Neural crest cell (in vitro differentiated cells): Measurements from ENCODE around the gene ALOX15B. TPM values are rescaled to one million over a fixed set of nuclear protein-coding genes. Genes with fewer than 3 reads are reported as not detected.
"Not testable (repeated sequence)": the region's sequence is repeated elsewhere in the genome, so short reads cannot be mapped to it uniquely, and the experiment has no call there.

Source experiments
- DNase-seq: peaks from one replicate; pipeline ENCODE4 v3.0.0; 2021; ENCODE audit warnings: low read depth, mixed read lengths, low spot score
- H3K27ac Mint-ChIP-seq: one replicate; pipeline ENCODE4 v1.8.0; 2021; ENCODE audit warnings: mild to moderate bottlenecking, mixed read lengths; ENCODE audit not compliant: unreplicated experiment
- H3K27me3 Mint-ChIP-seq: 2 replicates; pipeline ENCODE4 v1.8.0; 2021; ENCODE audit warnings: low read depth, mild to moderate bottlenecking, mixed read lengths
- H3K36me3 Mint-ChIP-seq: 2 replicates; pipeline ENCODE4 v1.8.0; 2021; ENCODE audit warnings: low read depth, mild to moderate bottlenecking, mixed read lengths
- H3K4me1 Mint-ChIP-seq: 2 replicates; pipeline ENCODE4 v1.8.0; 2021; ENCODE audit warnings: mixed read lengths
- H3K4me3 Mint-ChIP-seq: one replicate; pipeline ENCODE4 v1.8.0; 2021; ENCODE audit warnings: mild to moderate bottlenecking, mixed read lengths
- H3K9me3 Mint-ChIP-seq: 2 replicates; pipeline ENCODE4 v1.8.0; 2021; ENCODE audit warnings: mixed read lengths
- total RNA-seq: library from RNA; stranded (reverse); gene quantifications from 2 replicates; pipeline ENCODE4 v1.2.1, GENCODE V29; 2021
- TF ChIP-seq, protein P1 (sequence below): fragments of 200-600 bp; sonication (generic); conservative IDR thresholded peaks from 2 replicates; pipeline ENCODE4 v1.5.0; 2021; ENCODE audit warnings: antibody characterized with exemption, mild to moderate bottlenecking

The ALOX15B gene
- total RNA-seq, 1 donor from 2014 or later, result not detected

DNA sequence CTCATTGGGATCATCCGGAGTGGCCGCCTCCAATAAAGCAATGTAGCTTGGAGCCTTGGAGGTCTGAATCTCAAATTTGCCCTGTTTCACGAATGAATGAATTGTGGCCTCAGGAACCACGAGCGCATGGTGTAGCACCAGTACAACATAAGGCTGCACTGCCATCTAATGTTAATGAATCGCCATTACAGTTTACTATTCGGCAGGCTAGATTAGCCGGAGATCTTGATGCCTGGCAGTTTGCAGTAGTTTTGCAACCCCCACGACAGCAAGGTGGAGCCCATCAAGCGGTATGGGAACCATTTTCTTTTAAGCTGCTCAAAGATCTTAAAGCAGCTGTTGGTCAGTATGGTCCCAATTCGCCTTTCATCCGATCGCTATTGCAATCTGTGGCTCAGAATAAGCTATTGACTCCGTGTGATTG, 18.8 kb downstream of the ALOX15B start:
- H3K27ac Mint-ChIP-seq, result no peak overlapping the region
- no peaks in the 10 kb centered on the region for H3K36me3 Mint-ChIP-seq
- peaks cover 70% of the 10 kb centered on the region for H3K27me3 Mint-ChIP-seq
- peaks cover 7% of the 10 kb centered on the region for H3K4me1 Mint-ChIP-seq
- TF ChIP-seq, protein P1, sequence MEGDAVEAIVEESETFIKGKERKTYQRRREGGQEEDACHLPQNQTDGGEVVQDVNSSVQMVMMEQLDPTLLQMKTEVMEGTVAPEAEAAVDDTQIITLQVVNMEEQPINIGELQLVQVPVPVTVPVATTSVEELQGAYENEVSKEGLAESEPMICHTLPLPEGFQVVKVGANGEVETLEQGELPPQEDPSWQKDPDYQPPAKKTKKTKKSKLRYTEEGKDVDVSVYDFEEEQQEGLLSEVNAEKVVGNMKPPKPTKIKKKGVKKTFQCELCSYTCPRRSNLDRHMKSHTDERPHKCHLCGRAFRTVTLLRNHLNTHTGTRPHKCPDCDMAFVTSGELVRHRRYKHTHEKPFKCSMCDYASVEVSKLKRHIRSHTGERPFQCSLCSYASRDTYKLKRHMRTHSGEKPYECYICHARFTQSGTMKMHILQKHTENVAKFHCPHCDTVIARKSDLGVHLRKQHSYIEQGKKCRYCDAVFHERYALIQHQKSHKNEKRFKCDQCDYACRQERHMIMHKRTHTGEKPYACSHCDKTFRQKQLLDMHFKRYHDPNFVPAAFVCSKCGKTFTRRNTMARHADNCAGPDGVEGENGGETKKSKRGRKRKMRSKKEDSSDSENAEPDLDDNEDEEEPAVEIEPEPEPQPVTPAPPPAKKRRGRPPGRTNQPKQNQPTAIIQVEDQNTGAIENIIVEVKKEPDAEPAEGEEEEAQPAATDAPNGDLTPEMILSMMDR, result peak; percentile 81
- H3K9me3 Mint-ChIP-seq, result no peaks in the 10 kb centered on the region
- no peak overlapping the region for H3K4me3 Mint-ChIP-seq
- DNase-seq, result peak; percentile 46

DNA sequence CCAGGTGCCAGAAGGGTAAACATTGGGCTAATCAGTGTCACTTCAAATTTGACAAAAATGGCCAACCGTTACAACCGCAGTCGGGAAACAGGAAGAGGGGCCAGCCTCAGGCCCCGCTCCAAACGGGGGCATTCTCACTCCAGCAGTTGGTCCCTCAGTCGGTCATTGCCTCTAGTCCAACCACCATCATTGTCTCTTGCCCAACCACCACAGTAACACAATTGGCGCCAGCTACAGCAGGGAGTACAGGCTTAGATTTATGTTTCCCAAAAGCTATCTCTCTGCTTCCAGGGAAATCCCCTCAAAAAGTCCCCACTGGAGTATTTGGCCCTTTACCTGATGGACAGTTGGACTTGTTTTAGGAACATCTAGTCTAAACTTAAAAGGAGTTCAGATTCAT, 20.3 kb downstream of the ALOX15B start:
- no peak for DNase-seq
- H3K9me3 Mint-ChIP-seq, result no peaks in the 10 kb centered on the region
- no peak overlapping the region for H3K4me3 Mint-ChIP-seq
- no peak overlapping the region for H3K27ac Mint-ChIP-seq
- H3K4me1 Mint-ChIP-seq, result peaks cover 7% of the 10 kb centered on the region
- TF ChIP-seq, protein P1, result no peak
- no peaks in the 10 kb centered on the region for H3K36me3 Mint-ChIP-seq
- H3K27me3 Mint-ChIP-seq, result peaks cover 78% of the 10 kb centered on the region

DNA sequence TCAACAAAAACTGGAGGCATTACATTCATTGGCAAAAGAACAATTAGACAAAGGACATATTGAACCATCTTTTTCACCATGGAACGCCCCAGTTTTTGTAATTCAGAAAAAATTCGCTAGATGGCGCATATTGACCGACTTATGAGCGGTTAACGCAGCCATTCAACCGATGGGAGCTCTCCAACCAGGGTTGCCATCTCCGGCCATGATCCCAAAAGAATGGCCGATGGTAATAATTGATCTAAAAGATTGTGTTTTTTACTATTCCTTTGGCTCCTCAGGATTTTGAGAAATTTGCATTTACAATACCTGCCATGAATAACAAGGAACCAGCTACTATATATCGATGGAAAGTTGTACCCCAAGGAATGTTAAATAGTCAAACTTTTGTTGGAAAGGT, 21.4 kb downstream of the ALOX15B start:
- DNase-seq, result peak; percentile 78
- Mint-ChIP-seq H3K4me1 (peaks cover 7% of the 10 kb centered on the region), H3K27ac (no peak overlapping the region), H3K27me3 (peaks cover 86% of the 10 kb centered on the region), H3K4me3 (no peak overlapping the region), H3K9me3 (no peaks in the 10 kb centered on the region), H3K36me3 (no peaks in the 10 kb centered on the region)
- TF ChIP-seq, protein P1, result peak; percentile 84

DNA sequence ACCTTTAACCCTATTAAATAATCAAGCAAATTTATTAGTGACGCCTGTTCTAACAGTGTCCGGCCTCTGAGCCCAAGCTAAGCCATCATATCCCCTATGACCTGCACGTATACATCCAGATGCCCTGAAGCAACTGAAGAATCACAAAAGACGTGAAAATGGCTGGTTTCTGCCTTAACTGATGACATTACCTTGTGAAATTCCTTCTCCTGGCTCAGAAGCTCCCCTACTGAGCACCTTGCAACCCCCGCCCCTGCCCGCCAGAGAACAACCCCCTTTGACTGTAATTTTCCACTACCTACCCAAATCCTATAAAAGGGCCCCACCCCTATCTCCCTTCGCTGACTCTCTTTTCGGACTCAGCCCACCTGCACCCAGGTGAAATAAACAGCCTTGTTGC, 23.0 kb downstream of the ALOX15B start:
- H3K4me1 Mint-ChIP-seq, H3K36me3 Mint-ChIP-seq, H3K27ac Mint-ChIP-seq, DNase-seq, H3K4me3 Mint-ChIP-seq, H3K9me3 Mint-ChIP-seq: not testable (repeated sequence)
- H3K27me3 Mint-ChIP-seq, result peaks cover 91% of the 10 kb centered on the region

DNA sequence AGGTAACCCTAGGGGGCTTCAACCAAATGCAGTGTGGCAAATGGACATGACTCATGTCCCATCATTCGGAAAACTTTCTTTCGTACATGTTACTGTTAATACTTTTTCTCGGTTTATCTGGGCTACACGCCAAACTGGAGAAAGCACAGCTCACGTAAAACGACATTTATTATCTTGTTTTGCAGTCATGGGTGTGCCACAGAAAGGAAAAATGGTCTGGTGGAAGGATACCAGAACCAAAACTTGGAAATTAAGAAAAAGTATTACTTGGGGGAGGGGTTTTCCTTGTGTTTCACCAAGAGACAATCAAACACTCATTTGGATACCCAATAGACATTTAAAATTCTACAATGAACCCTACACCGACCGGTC, 23.6 kb downstream of the ALOX15B start:
- H3K27me3 Mint-ChIP-seq, result peaks cover 94% of the 10 kb centered on the region
- H3K9me3 Mint-ChIP-seq, result no peaks in the 10 kb centered on the region
- H3K4me1 Mint-ChIP-seq, result peaks cover 4% of the 10 kb centered on the region
- DNase-seq, result no peak
- no peak overlapping the region for H3K4me3 Mint-ChIP-seq
- H3K27ac Mint-ChIP-seq, result no peak overlapping the region
- no peaks in the 10 kb centered on the region for H3K36me3 Mint-ChIP-seq
- TF ChIP-seq, protein P1, result no peak

DNA sequence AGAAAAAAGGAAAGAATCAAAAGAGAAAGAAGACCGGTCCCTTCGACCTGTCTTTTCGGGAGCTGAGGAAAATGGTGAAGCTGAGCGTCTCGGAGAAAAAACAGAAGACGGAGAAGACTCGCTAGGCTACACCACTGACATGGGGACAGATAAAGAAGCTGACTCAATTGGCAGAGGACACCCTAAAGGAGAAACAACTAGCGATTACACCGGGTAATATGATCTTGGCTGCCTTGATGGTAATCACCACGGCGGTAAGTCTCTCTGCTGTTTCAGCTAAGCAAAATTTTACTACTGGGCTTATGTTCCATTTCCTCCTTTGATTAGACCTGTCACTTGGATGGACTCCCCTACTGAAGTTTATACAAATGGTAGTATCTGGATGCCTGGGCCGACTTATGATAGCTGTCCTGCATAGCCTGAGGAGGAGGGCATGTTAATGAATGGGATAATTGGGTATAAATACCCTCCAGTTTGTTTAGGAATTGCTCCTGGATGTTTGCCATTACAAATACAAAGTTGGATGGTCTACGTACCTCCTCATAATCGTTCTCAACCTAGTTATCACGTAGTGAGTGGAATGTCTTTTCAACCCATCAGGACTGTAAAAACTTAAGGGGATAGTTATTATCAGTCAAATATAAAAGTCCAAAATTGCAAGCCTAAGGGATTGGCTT, 24.1 kb downstream of the ALOX15B start:
- Mint-ChIP-seq H3K4me3 (no peak overlapping the region), H3K9me3 (no peaks in the 10 kb centered on the region), H3K36me3 (no peaks in the 10 kb centered on the region), H3K27ac (no peak overlapping the region), H3K4me1 (no peaks in the 10 kb centered on the region), H3K27me3 (peaks cover 94% of the 10 kb centered on the region)
- TF ChIP-seq, protein P1, result no peak
- no peak for DNase-seq
